Colonic mucosa (tissue), 4 donors: ENCODE results near the gene KCNJ1. TPM values are rescaled to one million over a fixed set of nuclear protein-coding genes. Genes with fewer than 3 reads are reported as not detected.

Experiments used
- DNase-seq: peaks from one replicate; pipeline ENCODE4 v3.0.0-alpha.2; 2020
- H3K27ac ChIP-seq: fragments of 200-600 bp; one replicate; pipeline ENCODE4 v1.8.0; 2021
- H3K27me3 ChIP-seq: fragments of 200-600 bp; one replicate; pipeline ENCODE4 v1.8.0; 2021
- H3K36me3 ChIP-seq: fragments of 200-600 bp; one replicate; pipeline ENCODE4 v1.8.0; 2021
- H3K4me1 ChIP-seq: fragments of 200-600 bp; one replicate; pipeline ENCODE4 v1.8.0; 2021; ENCODE audit warnings: mild to moderate bottlenecking
- H3K4me3 ChIP-seq: fragments of 200-600 bp; one replicate; pipeline ENCODE4 v1.8.0; 2021
- H3K9ac ChIP-seq, 2 donors: one replicate each; pipeline ENCODE4 v1.7.0; 2013; ENCODE audit warnings: control low read depth in 2 of 2, low read depth in 2 of 2, low read length in 2 of 2
- H3K9me3 ChIP-seq: fragments of 200-600 bp; one replicate; pipeline ENCODE4 v1.8.0; 2021
- CTCF ChIP-seq: fragments of 200-600 bp; IDR thresholded peaks from one replicate; pipeline ENCODE4 v1.8.0; 2022; ENCODE audit warnings: antibody characterized with exemption, mild to moderate bottlenecking
- intact Hi-C: fragments of 100-400 bp; cut with DNase I; formaldehyde crosslinking; loops from one replicate; pipeline ENCODE4 v1.14.1; 2022
- total RNA-seq, 2 donors: library from RNA; stranded (reverse); fragmentation: NEBNext Ultra II Directional in 1 of 2; extraction: Animal tissue kit (Norgen Biotek cat#: 25700) in 1 of 2; gene quantifications; one replicate each; pipeline ENCODE4 v1.2.1, GENCODE V29; 2021
- donor health status: healthy.
- donor health status: DM: no; HTN: no; CAD: no.
- donor health status: DM: no; HTN: no; CAD: no.

The KCNJ1 gene
- total RNA-seq, 2 donors from 2014 or later: not detected

GRCh38 chr11:128840137-128840536 lies 27.0 kb downstream of the KCNJ1 start:
- H3K9ac ChIP-seq: no peak overlapping the region
- H3K4me1 ChIP-seq: no peaks in the 10 kb centered on the region
- no peak overlapping the region for H3K4me3 ChIP-seq
- H3K9me3 ChIP-seq: no peaks in the 10 kb centered on the region
- H3K27ac ChIP-seq: no peak overlapping the region
- H3K27me3 ChIP-seq: no peaks in the 10 kb centered on the region
- TF ChIP-seq CTCF: no peak
- intact Hi-C loops: no loop called here
- no peak for DNase-seq
- no peaks in the 10 kb centered on the region for H3K36me3 ChIP-seq

- TF ChIP-seq CTCF: no peak
- intact Hi-C loops: loop anchor here (10.0 kb wide), 1 partner anchor 204 kb away; no protein-coding TSS in a partner anchor
- Histone ChIP-seq H3K4me1 (no peaks in the 10 kb centered on the region), H3K27ac (no peak overlapping the region), H3K27me3 (no peaks in the 10 kb centered on the region), H3K9ac (no peak overlapping the region), H3K36me3 (no peaks in the 10 kb centered on the region), H3K9me3 (no peaks in the 10 kb centered on the region), H3K4me3 (no peak overlapping the region)
- no peak for DNase-seq
Measured at GRCh38 chr11:128839081-128839480, 28.0 kb downstream of the KCNJ1 start.

- no peak for DNase-seq
- Histone ChIP-seq H3K27me3 (no peaks in the 10 kb centered on the region), H3K9ac (no peak overlapping the region), H3K27ac (no peak overlapping the region), H3K4me3 (no peak overlapping the region), H3K4me1 (no peaks in the 10 kb centered on the region), H3K9me3 (no peaks in the 10 kb centered on the region), H3K36me3 (no peaks in the 10 kb centered on the region)
- intact Hi-C loops: loop anchor here (10.0 kb wide), 1 partner anchor 203 kb away; no protein-coding TSS in a partner anchor
- no peak for TF ChIP-seq CTCF
Measured at GRCh38 chr11:128837627-128838026, 29.5 kb downstream of the KCNJ1 start.

GRCh38 chr11:128835741-128836430 lies 31.2 kb downstream of the KCNJ1 start:
- no peaks in the 10 kb centered on the region for H3K27me3 ChIP-seq
- TF ChIP-seq CTCF: no peak
- no peaks in the 10 kb centered on the region for H3K4me1 ChIP-seq
- H3K9ac ChIP-seq: no peak overlapping the region
- no peak for DNase-seq
- H3K36me3 ChIP-seq: no peaks in the 10 kb centered on the region
- intact Hi-C loops: loop anchor here (10.0 kb wide), 1 partner anchor 201 kb away; no protein-coding TSS in a partner anchor
- H3K27ac ChIP-seq: no peak overlapping the region
- H3K9me3 ChIP-seq: no peaks in the 10 kb centered on the region
- H3K4me3 ChIP-seq: no peak overlapping the region

- intact Hi-C loops: loop anchor here (5.0 to 10.0 kb wide), 6 partner anchors 57 to 802 kb away; no protein-coding TSS in a partner anchor
- TF ChIP-seq CTCF: no peak
- H3K4me3 ChIP-seq: no peak overlapping the region
- no peaks in the 10 kb centered on the region for H3K27me3 ChIP-seq
- no peak overlapping the region for H3K27ac ChIP-seq
- H3K9me3 ChIP-seq: no peaks in the 10 kb centered on the region
- H3K4me1 ChIP-seq: no peaks in the 10 kb centered on the region
- no peak overlapping the region for H3K9ac ChIP-seq
- no peaks in the 10 kb centered on the region for H3K36me3 ChIP-seq
- no peak for DNase-seq
Measured at GRCh38 chr11:128834157-128834556, 32.9 kb downstream of the KCNJ1 start.
